Breast epithelium (tissue), 4 donors: ENCODE measurements around the gene ARPC2. TPM values are rescaled to one million over a fixed set of nuclear protein-coding genes. Genes with fewer than 3 reads are reported as not detected.

ENCODE experiments used
- DNase-seq, 2 donors: peaks; one replicate each; pipeline ENCODE4 v3.0.0-alpha.2; 2019; ENCODE audit warnings: low spot score in 2 of 2
- H3K27ac ChIP-seq, 2 donors: fragments of 200-600 bp; sonication (generic) in 1 of 2; one replicate each; pipeline ENCODE4 v1.5.1; 2016 to 2019; ENCODE audit warnings: mild to moderate bottlenecking in 1 of 2
- H3K27me3 ChIP-seq, 2 donors: fragments of 200-600 bp; sonication (generic) in 1 of 2; one replicate each; pipeline versions ENCODE4 v1.5.1 to v1.6.0; 2017 to 2019; ENCODE audit warnings: control low read depth in 1 of 2, mild to moderate bottlenecking in 1 of 2
- H3K36me3 ChIP-seq: fragments of 200-600 bp; one replicate; pipeline ENCODE4 v1.5.1; 2019
- H3K4me1 ChIP-seq, 2 donors: fragments of 200-600 bp; sonication (generic); one replicate each; pipeline ENCODE4 v1.5.1; 2016 to 2019; ENCODE audit warnings: control low read depth in 1 of 2
- H3K4me3 ChIP-seq, 3 donors: fragments of 200-600 bp; sonication (generic); 1 replicate in 2 of 3; 2 replicates in 1 of 3; pipeline ENCODE4 v1.5.1; 2016 to 2019; ENCODE audit warnings: mild to moderate bottlenecking in 3 of 3, moderate library complexity in 2 of 3
- H3K9me3 ChIP-seq, 2 donors: fragments of 200-600 bp; sonication (generic) in 1 of 2; one replicate each; pipeline ENCODE4 v1.5.1; 2016 to 2019; ENCODE audit warnings: control low read depth in 1 of 2
- POLR2A ChIP-seq: fragments of 450-650 bp; IDR thresholded peaks from one replicate; pipeline ENCODE4 v1.6.1; 2016; ENCODE audit warnings: antibody characterized with exemption, mild to moderate bottlenecking, moderate library complexity
- POLR2AphosphoS5 ChIP-seq, 3 donors: sonication (generic); formaldehyde crosslinking; IDR thresholded peaks; one replicate each; pipeline ENCODE4 v1.6.1; 2017; ENCODE audit warnings: antibody characterized with exemption in 3 of 3
- intact Hi-C: fragments of 100-400 bp; cut with DNase I; formaldehyde crosslinking; loops from one replicate; pipeline ENCODE4 v1.15.1; 2023; ENCODE audit warnings: low total_unique reads
- total RNA-seq, 3 donors: library from RNA; depleted of rRNA; stranded (reverse); fragments of >200 nt; gene quantifications; one replicate each; pipeline ENCODE4 v1.1.0, GENCODE V29; 2016
- TF ChIP-seq, protein P1 (sequence below), 3 donors: fragments of 450-650 bp; IDR thresholded peaks; one replicate each; pipeline ENCODE4 v1.5.1; 2016 to 2017; ENCODE audit warnings: antibody characterized with exemption in 3 of 3, mild to moderate bottlenecking in 3 of 3, moderate library complexity in 3 of 3

The ARPC2 gene
- total RNA-seq, 3 donors from 2014 or later, result 212 to 336 (median 248) TPM

DNA sequence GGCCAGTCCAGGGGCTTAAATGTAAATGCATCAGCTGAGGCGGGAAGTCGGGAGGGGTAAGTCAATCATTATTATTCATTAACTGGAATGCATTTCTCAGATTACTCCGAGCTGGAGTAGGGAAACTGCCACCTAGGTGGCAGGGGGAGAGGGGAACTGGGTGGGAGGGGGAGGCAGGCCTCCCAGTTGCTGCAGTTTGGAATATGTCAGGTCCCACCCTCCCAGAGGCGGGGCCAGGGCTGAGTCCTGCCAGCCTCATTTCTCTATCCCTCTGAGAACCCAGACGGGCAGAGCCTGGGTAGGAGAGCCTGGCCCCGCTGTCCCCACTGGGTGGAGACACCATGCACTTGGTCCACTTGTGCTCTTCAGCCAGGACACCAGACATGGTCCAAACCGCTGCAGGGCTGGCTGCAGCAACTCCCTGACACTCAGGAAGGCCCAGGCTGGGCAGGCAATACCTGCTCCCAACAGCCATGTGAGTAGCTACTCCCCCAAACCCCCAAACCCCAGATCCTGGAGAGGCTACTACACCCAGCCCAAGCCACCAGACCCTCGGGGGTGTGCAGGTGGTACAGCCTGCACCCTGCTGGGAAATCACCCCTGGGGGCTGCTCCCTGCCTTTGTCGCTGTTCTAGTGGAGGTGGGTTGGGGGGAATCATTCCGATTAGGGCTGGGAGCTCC, 43.9 kb downstream of the ARPC2 start, which contains the start of gene GPBAR1:
Gene GPBAR1 (plus strand): TSS at position 274 of the 681 bp plus-strand sequence. CDS start 1,710 bp downstream, outside the sequence.
- Histone ChIP-seq H3K27me3 (no peaks in the 10 kb centered on the region), H3K9me3 (no peaks in the 10 kb centered on the region), H3K4me3 (peak within 1 kb of the TSS in 2 of 3 donors; percentile 0 to 48), H3K36me3 (peaks cover 6% of the 10 kb centered on the region), H3K4me1 (no peaks in the 10 kb centered on the region), H3K27ac (peak within 1 kb of the TSS; percentile 79 to 96)
- DNase-seq, result peak in 1 of 2 donors; percentile 47
- intact Hi-C loops, result no loop called here
- TF ChIP-seq POLR2AphosphoS5 (IDR thresholded peaks at IDR 0.05) (no peak), POLR2A (no peak)
- TF ChIP-seq, protein P1, sequence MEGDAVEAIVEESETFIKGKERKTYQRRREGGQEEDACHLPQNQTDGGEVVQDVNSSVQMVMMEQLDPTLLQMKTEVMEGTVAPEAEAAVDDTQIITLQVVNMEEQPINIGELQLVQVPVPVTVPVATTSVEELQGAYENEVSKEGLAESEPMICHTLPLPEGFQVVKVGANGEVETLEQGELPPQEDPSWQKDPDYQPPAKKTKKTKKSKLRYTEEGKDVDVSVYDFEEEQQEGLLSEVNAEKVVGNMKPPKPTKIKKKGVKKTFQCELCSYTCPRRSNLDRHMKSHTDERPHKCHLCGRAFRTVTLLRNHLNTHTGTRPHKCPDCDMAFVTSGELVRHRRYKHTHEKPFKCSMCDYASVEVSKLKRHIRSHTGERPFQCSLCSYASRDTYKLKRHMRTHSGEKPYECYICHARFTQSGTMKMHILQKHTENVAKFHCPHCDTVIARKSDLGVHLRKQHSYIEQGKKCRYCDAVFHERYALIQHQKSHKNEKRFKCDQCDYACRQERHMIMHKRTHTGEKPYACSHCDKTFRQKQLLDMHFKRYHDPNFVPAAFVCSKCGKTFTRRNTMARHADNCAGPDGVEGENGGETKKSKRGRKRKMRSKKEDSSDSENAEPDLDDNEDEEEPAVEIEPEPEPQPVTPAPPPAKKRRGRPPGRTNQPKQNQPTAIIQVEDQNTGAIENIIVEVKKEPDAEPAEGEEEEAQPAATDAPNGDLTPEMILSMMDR (IDR thresholded peaks at IDR 0.05), result no peak

DNA sequence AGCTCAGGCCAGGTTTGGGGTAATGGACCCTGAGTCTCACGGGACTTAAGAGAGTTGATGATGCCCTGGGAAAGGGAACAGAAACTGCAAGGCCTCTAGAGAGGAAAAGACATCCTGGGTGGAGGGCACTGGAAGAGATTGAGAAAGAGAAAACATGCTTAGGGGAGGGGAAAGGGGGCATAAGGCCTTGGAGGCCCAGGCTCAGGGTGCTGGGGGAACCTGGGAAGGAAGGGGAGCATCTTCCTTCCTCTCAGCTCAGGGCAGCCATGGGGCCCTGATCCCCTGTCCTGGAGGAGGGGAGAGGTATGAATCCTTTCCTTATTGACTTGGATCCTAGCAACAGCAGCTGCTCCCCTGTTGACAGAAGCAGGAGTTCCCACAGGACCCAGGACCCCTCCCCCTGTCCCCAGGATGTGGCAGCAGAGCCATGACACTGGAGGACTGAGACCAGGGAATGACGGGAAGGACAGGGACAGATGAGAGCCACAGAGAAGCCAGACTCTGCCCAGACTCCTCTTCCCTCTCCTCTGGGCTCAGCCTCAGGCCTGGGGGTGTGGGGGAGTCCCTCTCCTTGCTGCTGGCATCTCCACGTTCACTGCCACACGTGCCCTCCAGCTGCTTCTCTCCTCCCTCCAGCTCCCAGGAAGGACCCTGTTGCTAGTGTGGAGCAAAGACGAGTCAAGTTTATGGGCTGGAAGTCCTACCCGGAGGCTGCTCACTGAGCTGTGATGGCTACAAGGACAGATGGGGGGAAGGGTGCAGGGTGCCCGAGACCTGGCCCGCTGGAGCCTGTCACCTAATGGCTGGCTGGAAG, 44.6 kb downstream of the ARPC2 start:
- intact Hi-C loops, result no loop called here
- no peaks in the 10 kb centered on the region for H3K27me3 ChIP-seq
- peak in 1 of 2 donors; percentile 30 for DNase-seq
- H3K9me3 ChIP-seq, result no peaks in the 10 kb centered on the region
- peak overlapping the region; percentile 45 to 96 for H3K27ac ChIP-seq
- TF ChIP-seq, protein P1 (IDR thresholded peaks at IDR 0.05), result no peak
- H3K36me3 ChIP-seq, result peaks cover 13% of the 10 kb centered on the region
- H3K4me1 ChIP-seq, result no peaks in the 10 kb centered on the region
- H3K4me3 ChIP-seq, result no peak overlapping the region

DNA sequence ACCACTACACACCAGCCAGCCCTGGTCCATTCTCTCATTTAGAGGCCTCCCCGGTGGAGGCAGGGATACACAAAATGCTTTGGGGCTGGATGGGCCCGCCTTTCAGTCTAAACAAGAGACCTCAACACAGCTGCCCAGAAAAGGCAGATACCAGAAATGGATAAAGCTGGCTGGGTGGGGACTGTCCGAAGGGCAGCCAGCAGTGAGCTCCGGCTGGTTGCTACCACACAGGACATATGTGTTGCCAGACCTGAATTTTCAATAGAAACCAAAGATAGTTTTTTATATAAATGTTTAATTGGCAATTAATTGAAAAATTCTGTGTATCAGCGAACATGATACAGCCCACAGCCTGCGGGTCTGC, 45.2 kb downstream of the ARPC2 start:
- no peak for TF ChIP-seq POLR2AphosphoS5 (IDR thresholded peaks at IDR 0.05)
- no peaks in the 10 kb centered on the region for H3K27me3 ChIP-seq
- H3K4me3 ChIP-seq, result no peak overlapping the region
- DNase-seq, result peak in 1 of 2 donors; percentile 22
- no peaks in the 10 kb centered on the region for H3K9me3 ChIP-seq
- intact Hi-C loops, result no loop called here
- H3K4me1 ChIP-seq, result no peaks in the 10 kb centered on the region
- peaks cover 13% of the 10 kb centered on the region for H3K36me3 ChIP-seq
- peak overlapping the region in 1 of 2 donors; percentile 96 for H3K27ac ChIP-seq

DNA sequence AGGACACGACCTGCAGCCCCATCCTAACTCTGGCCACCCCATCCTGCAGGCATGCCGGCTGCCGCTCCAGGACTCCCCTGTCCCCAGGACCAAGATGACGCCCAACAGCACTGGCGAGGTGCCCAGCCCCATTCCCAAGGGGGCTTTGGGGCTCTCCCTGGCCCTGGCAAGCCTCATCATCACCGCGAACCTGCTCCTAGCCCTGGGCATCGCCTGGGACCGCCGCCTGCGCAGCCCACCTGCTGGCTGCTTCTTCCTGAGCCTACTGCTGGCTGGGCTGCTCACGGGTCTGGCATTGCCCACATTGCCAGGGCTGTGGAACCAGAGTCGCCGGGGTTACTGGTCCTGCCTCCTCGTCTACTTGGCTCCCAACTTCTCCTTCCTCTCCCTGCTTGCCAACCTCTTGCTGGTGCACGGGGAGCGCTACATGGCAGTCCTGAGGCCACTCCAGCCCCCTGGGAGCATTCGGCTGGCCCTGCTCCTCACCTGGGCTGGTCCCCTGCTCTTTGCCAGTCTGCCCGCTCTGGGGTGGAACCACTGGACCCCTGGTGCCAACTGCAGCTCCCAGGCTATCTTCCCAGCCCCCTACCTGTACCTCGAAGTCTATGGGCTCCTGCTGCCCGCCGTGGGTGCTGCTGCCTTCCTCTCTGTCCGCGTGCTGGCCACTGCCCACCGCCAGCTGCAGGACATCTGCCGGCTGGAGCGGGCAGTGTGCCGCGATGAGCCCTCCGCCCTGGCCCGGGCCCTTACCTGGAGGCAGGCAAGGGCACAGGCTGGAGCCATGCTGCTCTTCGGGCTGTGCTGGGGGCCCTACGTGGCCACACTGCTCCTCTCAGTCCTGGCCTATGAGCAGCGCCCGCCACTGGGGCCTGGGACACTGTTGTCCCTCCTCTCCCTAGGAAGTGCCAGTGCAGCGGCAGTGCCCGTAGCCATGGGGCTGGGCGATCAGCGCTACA, 45.9 kb downstream of the ARPC2 start:
- peaks cover 13% of the 10 kb centered on the region for H3K36me3 ChIP-seq
- TF ChIP-seq POLR2AphosphoS5 (IDR thresholded peaks at IDR 0.05) (no peak), POLR2A (no peak)
- TF ChIP-seq, protein P1 (IDR thresholded peaks at IDR 0.05), result no peak
- H3K27me3 ChIP-seq, result no peaks in the 10 kb centered on the region
- DNase-seq, result peak in 1 of 2 donors; percentile 36
- intact Hi-C loops, result no loop called here
- no peak overlapping the region for H3K4me3 ChIP-seq
- no peaks in the 10 kb centered on the region for H3K4me1 ChIP-seq
- peak overlapping the region in 1 of 2 donors; percentile 45 for H3K27ac ChIP-seq
- H3K9me3 ChIP-seq, result no peaks in the 10 kb centered on the region
